ENCODE results near the gene TMEM132D.

DNA sequence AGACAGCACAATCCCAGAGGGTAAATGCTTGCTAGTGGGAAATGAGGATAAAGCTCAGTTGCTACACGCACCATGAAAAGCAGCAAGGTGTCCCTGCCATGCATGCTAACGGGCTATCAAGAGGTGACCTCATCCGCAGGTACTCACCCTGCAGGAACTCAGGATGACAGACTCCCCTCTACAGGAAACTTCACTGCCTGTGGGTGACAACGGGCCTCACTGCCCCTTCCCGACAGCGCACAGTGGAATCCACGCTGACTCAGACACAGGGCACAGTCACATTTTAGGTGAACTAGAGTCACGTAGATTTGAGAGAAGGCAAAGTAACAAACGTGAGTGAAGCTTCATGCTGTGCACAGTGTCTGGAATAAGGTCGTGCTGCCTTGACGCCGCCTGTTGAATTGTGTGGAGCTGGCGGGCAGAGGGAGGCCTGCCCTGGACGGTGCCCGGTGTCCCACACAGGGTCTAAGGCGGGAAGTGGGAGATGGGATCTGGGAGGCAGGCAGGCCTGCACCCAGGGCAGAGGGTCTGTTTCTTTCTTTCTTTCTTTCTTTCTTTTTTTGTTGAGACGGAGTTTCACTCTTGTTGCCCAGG lies 331.8 kb downstream of the TMEM132D start:
- TF ChIP-seq, protein P1, sequence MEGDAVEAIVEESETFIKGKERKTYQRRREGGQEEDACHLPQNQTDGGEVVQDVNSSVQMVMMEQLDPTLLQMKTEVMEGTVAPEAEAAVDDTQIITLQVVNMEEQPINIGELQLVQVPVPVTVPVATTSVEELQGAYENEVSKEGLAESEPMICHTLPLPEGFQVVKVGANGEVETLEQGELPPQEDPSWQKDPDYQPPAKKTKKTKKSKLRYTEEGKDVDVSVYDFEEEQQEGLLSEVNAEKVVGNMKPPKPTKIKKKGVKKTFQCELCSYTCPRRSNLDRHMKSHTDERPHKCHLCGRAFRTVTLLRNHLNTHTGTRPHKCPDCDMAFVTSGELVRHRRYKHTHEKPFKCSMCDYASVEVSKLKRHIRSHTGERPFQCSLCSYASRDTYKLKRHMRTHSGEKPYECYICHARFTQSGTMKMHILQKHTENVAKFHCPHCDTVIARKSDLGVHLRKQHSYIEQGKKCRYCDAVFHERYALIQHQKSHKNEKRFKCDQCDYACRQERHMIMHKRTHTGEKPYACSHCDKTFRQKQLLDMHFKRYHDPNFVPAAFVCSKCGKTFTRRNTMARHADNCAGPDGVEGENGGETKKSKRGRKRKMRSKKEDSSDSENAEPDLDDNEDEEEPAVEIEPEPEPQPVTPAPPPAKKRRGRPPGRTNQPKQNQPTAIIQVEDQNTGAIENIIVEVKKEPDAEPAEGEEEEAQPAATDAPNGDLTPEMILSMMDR (IDR thresholded peaks at IDR 0.05; ENCODE audit: control extremely low read depth in 1 of 3, insufficient read depth in 1 of 3, low read depth in 1 of 3, low read length in 3 of 3): no peak
- TF ChIP-seq, protein P2, sequence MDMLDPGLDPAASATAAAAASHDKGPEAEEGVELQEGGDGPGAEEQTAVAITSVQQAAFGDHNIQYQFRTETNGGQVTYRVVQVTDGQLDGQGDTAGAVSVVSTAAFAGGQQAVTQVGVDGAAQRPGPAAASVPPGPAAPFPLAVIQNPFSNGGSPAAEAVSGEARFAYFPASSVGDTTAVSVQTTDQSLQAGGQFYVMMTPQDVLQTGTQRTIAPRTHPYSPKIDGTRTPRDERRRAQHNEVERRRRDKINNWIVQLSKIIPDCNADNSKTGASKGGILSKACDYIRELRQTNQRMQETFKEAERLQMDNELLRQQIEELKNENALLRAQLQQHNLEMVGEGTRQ (IDR thresholded peaks at IDR 0.05; ENCODE audit: low read length): no peak
- TF ChIP-seq, protein P3, sequence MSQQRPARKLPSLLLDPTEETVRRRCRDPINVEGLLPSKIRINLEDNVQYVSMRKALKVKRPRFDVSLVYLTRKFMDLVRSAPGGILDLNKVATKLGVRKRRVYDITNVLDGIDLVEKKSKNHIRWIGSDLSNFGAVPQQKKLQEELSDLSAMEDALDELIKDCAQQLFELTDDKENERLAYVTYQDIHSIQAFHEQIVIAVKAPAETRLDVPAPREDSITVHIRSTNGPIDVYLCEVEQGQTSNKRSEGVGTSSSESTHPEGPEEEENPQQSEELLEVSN (IDR thresholded peaks at IDR 0.05): no peak
- TF ChIP-seq TAF7 (optimal IDR thresholded peaks at IDR 0.05; ENCODE audit: borderline replicate concordance, low read depth, low read length) (no peak), MAFK (IDR thresholded peaks at IDR 0.05; ENCODE audit: low read depth, low read length) (no peak), SP1 (IDR thresholded peaks at IDR 0.05; ENCODE audit: low read depth, low read length) (no peak), POLR2A (IDR thresholded peaks at IDR 0.05; ENCODE audit: control extremely low read depth in 1 of 2, low read depth in 2 of 2, low read length in 2 of 2) (no peak)

Data from H1 (cell line).